Dermis microvascular lymphatic vessel endothelial cell (primary cell): Measurements from ENCODE around the gene MIEN1. TPM values are rescaled to one million over a fixed set of nuclear protein-coding genes. Genes with fewer than 3 reads are reported as not detected.
"Not testable (repeated sequence)": the region's sequence is repeated elsewhere in the genome, so short reads cannot be mapped to it uniquely, and the experiment has no call there.

Experiments
- DNase-seq, 2 donors: peaks; one replicate each; pipeline versions ENCODE4 v3.0.0 to v3.0.0-alpha.2; 2010; ENCODE audit warnings: low read depth in 2 of 2
- total RNA-seq: library from RNA; depleted of rRNA; stranded (reverse); fragments of >200 nt; gene quantifications from 2 replicates; pipeline ENCODE4 v1.2.1, GENCODE V29; 2014

MIEN1 gene
- total RNA-seq, 1 donor from 2014 or later, result 16.0 TPM

DNA sequence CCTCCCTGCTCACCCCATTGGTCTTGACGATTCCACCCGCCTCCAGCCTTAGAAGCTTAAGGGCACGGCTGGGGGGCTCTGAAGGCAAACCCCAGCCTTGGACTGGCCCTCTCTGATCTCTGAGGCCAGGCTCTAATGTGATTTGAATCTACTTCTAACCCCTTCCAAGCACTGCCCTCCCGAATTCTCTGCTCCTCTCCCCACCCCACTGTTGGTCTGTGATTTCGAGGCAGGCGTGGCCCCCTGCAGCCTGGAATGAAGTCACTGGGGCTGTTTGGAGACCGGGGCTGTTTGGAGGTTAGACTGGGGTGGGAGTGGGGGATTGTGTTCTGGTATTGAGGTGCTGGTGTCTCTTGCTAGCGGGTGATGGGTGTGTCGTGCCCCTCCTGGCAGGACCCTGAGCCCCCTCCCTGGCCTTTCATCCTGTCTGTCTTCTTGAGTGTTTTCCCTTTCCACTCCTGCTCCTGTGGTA is 9.6 kb upstream of the MIEN1 start:
- no peak for DNase-seq

DNA sequence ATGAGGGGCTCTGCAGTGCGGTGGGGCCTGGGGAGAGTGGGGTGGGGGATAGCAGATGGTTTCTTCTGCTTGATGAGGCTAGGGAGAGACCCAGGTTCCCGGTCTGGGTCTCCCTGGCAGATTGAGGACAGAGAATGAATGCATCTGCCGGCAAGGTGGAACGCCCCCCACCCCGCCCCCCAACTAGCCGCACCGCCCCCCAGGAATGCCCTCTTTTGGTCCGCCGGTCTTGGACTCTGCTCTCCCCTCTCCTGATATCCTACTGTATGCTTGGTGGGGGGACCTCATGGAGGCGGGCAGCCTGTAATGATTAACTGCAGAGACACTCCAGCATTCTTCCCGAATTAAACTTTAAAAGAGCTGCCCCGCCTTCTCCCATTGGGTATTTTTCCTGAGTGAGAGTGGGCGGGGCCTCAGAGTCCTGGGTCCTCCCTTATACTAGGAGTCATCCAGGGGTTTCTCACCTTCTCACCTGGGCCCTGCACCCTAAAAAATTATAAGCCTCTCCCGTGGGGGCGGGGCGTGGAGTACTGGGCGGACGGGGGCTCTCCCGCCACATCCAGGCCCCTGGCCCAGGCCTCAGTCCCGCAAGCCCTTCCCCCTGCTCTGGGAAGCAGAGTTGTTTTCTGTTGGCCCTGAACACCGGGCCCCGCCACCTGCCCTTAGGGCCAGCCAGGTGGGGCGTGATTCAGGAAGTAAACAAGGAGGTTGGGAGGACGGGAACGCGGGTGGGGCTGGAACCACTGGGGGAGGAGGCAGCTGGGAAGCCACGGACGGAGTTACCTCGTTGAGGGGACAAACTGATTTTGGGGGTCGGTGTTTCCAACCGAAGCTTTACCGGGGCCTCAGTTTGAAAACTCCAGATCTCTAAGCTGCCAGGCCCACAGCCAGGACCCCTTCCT is 8.9 kb upstream of the MIEN1 start:
- DNase-seq, result no peak

GRCh38 chr17:39738568-39738901 is 8.2 kb upstream of the MIEN1 start:
- DNase-seq, result no peak

DNA sequence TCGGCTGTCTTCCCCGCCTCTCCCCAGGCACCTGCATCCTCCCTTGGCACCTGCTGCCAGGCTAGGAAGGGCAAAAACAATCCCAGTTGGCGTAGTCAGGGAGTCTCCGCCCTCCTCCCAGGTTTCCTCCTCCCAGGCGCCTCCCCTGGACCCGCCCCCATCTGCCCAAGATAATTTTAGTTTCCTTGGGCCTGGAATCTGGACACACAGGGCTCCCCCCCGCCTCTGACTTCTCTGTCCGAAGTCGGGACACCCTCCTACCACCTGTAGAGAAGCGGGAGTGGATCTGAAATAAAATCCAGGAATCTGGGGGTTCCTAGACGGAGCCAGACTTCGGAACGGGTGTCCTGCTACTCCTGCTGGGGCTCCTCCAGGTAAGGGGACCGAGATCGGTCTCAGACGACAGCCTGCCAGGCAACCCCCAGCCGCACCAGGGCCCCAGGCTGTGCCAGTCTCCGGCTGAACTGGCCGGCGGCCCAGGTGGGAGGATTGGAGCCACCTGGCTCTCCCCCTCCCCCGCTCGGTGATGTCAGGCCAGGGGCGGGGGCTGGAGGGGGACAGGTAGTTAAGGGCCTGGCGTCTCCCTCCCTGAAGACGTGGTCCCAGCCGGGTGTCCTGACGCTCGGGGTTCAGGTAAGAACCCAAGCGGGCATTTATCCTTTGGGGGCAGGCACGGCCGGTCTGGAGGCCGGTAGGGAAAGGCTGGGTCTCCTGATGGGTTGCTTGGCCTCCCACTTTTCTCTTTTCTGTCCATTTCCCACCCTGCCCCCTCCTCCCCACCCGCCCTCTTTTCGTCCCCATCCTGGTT is 7.6 kb upstream of the MIEN1 start, which contains the start of gene GRB7:
Gene GRB7 (plus strand): TSS at position 179 of the 808 bp plus-strand sequence. CDS start 4,364 bp downstream, outside the sequence.
- DNase-seq, result no peak

DNA sequence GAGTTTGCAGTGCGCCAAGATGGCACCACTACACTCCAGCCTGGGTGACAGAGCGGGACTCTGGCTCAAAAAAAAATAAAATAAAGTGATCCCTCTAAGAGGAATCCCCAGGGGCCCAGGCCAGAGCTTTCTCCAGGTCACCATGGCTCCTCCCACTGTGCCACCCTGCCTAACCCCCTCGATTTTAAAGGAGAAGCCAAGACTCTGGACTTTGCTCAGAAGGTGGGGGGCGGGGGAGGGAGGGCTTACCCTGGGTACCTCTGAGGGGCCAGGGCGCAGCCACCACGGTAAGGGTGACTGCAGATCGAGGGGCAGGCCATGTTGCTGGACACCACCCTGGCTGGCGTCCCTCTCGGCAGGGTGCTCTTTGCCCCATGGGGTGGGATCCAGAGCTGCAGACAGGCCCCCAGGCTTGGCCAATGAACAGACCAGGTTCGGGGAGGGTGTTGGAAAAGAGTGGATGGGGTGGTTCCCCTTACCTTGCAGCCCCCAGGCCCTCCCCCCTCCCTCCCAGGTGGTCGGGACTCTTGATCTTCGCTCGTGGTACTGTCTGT is 7.0 kb upstream of the MIEN1 start:
- DNase-seq, result no peak

- DNase-seq, result no peak
Observed at GRCh38 chr17:39736319-39737165, 6.2 kb upstream of the MIEN1 start.

DNA sequence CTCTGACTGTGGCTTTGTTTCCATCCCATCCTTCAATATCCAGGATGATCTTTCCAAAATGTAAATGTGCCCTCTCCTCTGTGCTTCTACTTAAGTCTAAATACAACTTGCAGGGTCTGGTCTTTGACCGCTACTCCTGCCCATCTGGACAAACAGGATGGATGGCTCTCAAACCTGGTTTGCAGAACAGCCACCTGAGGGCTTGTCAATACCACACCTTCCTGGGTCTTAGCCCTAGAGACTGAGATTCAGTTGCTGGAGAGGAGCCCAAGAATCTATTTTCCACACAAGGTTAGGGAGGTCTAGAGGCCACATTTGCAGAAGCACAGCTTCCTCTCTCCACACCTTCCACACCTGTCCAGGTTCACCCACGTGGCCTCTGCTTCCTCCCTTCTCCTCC is 5.5 kb upstream of the MIEN1 start:
- no peak for DNase-seq

GRCh38 chr17:39732586-39732985 is 2.3 kb upstream of the MIEN1 start:
- no peak for DNase-seq

DNA sequence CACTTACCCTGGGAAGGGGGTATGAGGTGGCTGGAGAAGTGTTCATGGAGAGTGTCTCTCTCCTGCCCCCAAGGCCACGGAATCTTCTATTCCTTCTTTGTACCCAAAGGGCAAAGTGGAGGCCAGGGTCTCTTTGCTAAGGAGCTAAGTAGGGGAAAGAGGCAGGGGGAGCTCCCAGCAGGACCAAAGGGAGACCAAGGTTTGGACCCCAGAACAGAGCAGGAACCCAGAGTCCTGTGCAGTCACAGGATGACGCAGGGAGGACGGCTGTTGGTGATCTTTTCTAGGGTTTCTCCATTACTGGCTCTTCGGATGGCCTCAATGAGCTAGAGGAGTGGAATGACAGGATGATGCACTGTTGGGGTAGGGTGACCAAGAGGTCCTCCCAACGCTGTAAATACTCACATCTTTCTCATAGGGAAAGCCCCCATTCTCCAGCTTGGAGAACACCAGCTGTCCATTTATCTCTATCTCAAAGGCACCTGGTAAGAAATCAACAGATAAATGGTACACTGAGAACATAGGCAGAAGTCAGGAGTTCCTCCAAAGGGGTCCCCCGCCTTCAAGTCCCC is 966 bp downstream of the MIEN1 start:
- no peak for DNase-seq

GRCh38 chr17:39727556-39727955 is 2.8 kb downstream of the MIEN1 start:
- no peak for DNase-seq

DNA sequence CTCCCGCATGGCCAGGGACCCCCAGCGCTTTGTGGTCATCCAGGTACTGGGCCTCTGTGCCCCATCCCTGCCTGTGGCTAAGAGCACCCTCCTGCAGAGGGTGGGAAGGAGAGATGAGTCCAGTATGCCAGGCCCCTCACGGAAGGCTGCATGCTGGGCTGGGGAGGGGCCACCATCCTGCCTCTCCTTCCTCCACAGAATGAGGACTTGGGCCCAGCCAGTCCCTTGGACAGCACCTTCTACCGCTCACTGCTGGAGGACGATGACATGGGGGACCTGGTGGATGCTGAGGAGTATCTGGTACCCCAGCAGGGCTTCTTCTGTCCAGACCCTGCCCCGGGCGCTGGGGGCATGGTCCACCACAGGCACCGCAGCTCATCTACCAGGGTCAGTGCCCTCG is 3.7 kb downstream of the MIEN1 start:
- no peak for DNase-seq

- DNase-seq, result not testable (repeated sequence)
Observed at GRCh38 chr17:39725923-39726322, 4.4 kb downstream of the MIEN1 start.

GRCh38 chr17:39724731-39725130 is 5.6 kb downstream of the MIEN1 start:
- DNase-seq, result no peak

DNA sequence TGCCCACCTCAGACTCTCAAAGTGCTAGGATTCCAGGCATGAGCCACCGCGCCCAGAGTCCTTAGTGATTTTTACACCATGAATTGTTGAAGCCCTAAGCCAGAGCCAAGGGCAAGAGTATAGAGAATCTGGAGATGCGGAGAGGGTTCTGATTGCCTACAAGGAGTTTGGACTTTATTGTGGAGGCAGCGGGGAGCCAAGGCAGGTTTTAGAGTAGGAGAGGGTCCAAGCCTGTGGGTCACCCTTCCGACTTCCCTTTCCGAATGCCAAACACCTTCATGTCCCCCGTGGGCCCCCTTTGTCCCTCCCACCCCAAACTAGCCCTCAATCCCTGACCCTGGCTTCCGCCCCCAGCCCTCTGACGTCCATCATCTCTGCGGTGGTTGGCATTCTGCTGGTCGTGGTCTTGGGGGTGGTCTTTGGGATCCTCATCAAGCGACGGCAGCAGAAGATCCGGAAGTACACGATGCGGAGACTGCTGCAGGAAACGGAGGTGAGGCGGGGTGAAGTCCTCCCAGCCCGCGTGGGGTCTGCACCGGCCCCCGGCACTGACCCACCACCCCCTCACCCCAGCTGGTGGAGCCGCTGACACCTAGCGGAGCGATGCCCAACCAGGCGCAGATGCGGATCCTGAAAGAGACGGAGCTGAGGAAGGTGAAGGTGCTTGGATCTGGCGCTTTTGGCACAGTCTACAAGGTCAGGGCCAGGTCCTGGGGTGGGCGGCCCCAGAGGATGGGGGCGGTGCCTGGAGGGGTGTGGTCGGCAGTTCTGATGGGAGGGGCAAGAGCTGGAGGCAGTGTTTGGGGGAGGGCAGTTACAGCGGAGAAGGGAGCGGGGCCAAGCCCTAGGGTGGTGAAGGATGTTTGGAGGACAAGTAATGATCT is 7.1 kb downstream of the MIEN1 start:
- DNase-seq, result no peak

DNA sequence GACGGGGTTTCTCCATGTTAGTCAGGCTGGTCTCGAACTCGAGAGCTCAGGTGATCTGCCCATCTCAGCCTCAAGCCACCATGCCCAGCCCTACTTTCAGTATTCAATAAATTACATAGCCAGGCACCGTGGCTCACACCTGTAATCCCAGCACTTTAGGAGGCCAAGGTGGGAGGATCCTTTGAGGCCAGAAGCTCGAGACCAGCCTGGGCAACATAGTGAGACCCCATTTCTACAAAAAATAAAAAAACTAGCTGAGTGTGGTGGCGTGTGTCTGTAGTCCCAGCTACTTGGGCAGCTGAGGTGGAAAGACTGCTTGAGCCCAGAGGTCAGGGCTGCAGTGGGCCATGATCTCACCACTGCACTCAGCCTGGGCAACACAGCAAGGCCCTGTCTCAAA is 8.2 kb downstream of the MIEN1 start:
- no peak for DNase-seq

DNA sequence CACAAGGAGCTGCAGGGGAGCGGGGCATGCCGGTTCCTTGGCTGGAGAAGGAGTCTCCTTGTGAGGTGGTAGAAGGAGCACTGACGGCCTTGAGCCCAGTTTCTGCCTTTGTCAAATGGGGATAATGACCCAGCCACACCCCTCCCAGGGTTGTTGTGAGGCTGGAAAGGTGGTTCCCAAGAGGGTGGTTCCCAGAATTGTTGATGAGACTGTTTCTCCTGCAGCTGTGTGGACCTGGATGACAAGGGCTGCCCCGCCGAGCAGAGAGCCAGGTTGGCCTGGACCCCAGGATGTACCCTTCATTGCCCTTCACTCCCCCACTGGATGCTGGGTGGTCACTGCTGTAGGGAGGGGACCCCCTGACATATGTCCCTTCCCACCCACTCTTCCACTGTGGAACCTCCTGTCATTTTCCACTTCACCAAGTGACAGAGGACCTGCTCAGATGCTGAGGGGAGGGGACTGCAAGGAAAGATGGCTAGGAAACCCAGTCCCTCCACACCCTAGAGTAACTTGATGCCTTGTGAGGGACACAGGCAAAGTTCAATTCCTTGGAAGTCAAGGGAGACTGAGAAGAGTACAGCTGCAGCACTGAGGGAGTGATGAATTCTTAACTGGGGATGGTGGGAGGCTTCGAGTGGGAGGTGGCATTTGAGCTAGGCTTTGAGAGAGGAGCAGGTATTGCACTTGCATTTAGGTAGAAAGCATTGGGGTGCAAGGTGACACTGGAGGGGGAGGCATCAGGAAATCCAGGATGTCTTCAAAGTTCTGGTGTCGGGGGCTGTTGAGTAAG is 10.6 kb downstream of the MIEN1 start:
- no peak for DNase-seq

GRCh38 chr17:39717660-39718059 is 12.7 kb downstream of the MIEN1 start:
- no peak for DNase-seq

DNA sequence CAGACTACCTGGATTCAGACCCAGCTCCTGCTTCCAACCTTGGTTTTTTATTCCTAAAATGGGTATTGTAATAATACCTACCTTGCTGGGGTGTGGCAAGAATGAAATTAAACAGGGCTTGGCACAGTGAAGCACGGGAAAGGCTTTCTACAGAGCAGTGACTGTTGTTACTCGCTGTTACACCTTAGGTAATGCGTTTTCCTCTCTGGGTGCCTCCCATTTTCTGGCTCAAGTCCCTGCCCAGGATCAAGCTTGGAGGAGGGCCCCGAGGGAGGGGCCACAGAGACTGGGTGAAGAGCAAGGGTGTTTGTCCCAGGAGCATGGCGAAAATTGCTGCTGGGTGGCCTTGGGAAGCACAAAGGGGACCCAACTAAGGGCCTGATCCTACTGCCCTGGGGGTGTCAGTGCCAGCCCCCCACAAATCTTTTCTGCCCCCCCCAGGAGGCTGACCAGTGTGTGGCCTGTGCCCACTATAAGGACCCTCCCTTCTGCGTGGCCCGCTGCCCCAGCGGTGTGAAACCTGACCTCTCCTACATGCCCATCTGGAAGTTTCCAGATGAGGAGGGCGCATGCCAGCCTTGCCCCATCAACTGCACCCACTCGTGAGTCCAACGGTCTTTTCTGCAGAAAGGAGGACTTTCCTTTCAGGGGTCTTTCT is 13.3 kb downstream of the MIEN1 start:
- no peak for DNase-seq
